Activated CD8-positive, alpha-beta memory T cell treated with anti-CD3 and anti-CD28 coated beads for 4 hours (primary cell): ENCODE measurements around the gene TLE4.

Experiments
- DNase-seq, 2 donors: peaks; one replicate each; pipeline ENCODE4 v3.0.0-alpha.2; 2020; ENCODE audit warnings: low read depth in 2 of 2

TLE4 gene

DNA sequence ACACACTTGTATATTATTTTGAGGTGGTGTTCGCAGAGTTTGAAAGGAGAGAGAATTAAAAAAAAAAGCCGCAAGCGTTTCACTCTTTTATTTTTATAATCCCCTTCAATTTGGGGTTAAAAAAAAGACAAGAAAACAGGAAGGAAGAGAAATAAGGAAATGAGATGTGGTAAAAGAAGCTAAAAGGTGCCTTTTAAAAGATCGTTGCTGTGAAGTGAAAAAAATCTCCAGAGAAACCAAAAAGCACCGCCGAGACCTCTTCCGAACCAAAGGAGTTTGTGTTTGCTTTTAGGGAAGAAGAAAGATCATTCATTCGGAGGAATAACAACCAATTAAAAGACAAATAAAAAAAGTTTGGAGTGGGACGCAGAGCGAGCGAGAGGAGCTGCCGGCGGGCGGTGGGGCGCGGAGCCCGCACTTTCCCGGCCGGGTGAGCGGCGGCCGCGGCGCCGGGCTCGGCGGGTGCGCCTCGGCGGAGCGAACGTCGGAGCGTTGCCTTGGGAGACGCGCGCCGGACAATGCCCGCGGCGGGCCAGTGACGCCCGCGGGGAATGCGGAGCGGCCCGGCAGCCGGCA is 355 bp downstream of the TLE4 start:
- DNase-seq: no peak

DNA sequence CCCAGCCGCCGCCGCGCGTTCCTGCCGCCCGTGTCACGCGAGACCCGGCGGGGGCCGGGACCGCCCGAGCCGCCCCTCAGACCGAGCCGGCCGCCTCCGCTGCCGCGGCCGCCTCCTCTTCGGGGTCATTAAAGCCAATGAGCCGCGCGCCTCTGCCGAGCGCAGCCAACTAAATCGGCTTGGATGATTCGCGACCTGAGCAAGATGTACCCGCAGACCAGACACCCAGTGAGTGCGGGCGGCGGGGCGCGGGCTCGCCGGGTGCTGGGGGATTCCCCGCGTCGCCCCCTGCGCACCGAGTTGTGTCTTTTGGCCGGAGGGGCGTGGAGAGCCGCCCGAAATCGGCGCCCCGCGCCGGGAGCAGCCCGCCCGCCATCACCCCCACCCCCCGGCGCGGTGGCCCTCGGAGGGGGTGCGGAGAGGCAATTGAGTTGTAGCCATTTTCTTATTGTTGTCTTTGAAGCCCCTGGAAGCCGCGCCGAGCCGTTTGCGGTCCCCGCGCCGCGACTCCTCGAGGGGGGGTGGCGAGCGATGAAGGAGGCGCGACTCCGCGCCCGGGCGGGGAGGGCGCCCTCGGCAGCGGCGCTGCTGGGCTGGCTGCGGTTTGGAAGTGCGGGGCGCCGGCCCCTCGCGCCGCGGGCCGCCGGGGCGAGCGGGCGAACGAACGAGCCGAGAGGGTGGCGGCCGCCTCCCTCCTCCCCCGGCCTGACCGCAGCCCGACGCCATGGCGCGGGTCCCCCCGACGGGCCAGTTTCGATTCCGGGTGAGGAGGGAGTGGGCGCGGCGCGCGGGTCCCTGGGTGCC is 1.0 kb downstream of the TLE4 start:
- peak; percentile 27 to 37 for DNase-seq

DNA sequence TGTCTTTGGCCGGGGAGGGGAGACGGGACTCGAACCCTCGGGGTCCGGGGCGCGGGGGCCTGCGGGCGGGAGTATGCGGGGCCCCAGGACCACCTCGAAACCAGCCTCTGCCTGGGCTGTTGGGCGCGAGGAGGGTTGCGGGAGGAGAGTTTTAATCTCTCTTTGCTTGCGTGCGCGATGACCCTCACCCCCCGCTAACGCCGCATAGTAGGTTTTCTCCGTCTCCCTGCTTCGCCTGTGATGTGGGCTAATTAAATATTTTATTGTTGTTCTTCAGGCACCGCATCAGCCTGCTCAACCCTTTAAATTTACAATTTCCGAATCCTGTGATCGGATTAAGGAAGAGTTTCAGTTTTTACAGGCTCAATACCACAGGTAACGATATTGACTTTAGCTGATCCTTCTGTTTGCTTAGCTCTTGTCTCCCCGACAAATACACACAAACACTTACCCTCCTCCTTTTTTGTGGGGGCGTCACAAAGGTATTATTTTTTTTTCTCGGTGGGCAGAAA is 1.7 kb downstream of the TLE4 start:
- no peak for DNase-seq

DNA sequence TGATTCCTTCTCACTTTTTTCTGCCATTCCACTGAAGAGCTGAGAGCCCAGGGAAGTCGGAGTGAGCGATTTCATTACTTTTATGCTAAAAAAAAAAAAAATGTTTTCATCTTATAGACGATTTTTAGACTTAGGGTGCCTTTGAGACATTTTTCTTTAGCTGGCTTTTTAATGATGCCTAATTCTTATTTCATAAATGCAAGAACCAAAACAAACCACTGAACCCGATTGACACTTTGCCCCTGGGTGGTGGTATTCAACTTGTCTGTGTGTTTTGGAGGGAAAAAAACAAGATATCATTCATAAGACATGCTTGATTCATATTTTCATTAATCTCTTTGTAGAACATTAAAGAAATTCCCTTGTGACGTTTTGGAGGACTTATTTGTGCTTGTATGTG is 2.4 kb downstream of the TLE4 start:
- DNase-seq: no peak

DNA sequence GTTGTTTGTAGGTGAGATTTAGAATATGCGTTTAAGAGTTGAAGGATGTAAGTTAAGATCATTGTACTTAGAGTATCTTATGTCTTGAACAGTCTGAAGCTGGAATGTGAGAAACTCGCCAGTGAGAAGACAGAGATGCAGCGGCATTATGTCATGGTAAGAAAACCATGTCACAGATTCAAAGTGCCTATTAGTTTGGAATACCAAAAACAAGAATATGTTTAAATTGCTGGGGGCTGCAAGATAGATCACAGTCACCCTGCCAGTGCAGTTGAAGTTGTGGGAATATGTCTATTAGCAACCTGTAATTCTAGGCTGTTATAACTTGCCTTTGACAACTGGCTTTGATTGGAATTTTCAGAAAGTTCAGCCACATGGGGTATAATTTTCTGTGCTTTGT is 3.0 kb downstream of the TLE4 start:
- DNase-seq: no peak

DNA sequence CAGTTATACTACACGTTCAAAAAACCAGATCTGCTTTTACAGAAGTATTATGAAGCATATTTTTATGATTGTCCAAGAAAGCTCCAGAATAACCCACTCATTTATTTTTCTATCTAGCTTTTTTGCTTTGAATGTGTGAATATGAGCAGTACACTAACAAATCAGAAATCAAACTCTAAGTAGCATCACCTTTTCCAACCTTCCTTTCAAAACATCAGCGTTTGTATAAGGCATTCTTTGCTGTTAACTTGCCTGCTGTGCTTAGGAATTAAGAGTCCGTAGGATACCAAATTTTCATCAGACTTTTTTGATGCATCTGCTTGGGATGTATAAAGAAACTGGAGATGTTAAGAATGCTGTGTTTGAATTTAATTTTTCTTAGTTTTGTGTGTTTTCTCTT is 3.8 kb downstream of the TLE4 start:
- DNase-seq: no peak

DNA sequence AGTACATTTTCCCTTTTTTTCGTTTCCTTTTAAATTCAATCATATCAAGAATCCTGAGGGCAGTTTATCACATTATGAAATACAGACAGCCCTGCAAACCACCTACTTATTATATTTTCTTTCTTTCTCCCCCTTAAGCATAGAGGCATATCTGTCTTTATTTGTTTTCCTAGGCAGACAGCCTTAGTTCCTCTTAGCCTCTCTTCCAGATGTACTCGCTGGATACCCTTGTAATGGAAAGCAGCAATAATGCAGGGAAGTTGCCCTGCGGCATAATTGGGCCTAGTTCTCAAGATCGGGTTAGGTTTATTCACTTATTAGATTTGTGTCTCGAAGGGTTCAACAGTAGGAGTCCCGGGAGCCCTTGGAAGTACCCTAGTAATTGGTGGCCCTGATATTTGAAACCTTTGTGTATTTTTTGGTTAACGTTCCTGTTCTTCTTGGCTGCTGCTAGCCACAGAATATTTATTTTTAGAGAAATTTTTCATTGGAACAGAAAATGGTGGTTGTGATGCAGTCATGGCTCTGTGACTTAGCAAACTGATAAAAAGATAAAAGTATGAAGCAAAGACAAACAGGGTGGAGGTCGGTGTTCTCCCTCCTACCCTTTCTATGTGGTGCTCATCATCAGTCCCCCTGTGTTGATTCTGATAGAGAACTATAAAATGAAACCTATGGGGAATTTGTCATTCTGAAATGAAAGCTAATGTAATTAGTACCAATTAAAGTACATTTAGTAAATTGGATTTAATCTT is 6.4 kb downstream of the TLE4 start:
- DNase-seq: no peak

DNA sequence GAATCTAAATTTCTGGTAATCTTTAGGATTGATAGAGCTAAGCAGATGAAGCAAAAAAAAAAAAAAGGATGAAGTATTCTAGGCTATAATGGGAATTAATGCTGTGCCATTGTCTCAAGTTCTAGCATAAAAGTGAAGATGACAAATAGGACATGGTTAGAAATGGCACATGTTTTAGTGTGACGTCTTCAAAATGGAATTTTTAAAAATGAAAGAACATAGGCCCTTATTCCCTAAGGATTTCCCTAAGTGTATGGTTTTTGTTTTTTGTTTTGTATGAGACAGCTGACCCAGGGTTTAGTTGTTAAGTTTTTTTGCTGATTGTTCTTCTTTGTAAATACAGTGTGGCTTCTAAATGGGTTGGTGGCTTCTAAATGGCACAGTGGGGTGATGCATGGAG is 7.1 kb downstream of the TLE4 start:
- no peak for DNase-seq

DNA sequence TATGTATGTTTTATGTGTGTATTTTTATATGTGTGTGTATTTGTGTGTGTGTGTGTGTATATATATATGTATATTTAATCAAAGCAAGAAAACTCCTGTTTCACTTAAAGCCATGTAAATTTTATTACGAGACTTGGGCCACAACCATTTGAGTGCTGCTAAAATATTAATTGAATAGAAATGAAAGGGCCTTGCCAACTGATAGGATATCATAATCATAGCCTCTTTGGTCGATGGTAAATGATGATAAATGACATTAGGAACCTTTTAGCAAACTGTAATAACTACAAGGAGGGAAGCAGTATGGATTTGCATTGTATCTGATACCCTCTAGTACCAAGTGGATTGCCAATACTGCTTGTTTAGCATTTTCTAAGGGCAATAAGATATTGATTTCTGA is 7.9 kb downstream of the TLE4 start:
- DNase-seq: no peak

DNA sequence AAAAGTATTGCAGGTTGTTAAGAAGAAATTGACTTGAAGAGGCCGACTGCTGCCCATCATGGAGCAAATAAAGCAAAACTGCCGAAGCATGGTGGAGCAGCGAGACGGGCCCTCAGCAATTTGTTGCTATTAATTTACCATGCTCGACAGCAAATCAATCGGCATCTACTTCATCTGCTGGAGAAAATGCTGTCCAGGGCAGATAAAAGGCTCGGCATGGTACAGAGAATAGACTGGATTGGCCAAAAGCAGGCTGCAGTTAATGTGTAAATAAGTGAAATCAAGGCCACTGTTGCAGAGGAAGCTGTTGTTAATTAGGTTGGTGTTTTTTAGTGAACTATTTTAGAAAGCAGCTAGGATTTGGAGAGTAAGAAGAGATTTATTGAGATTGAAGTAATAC is 8.3 kb downstream of the TLE4 start:
- DNase-seq: no peak

DNA sequence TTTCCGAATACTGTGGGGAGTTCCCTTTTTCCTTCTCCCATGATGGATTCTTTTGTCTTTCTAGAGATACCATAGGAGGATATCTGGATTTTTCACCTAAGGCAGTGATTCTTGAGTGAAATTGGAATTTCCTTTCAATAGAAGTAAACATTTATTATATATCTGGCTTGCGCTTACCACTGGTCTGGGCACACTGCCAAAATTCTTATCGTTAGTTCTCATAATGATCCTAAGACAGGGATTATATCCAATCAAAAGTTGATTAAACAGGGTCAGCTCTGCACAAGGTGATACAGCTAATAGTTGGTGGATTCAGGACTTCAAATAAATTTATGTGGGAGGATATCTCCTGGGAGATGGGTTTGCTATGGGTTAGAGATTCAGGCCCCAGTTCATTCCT is 9.6 kb downstream of the TLE4 start:
- no peak for DNase-seq

DNA sequence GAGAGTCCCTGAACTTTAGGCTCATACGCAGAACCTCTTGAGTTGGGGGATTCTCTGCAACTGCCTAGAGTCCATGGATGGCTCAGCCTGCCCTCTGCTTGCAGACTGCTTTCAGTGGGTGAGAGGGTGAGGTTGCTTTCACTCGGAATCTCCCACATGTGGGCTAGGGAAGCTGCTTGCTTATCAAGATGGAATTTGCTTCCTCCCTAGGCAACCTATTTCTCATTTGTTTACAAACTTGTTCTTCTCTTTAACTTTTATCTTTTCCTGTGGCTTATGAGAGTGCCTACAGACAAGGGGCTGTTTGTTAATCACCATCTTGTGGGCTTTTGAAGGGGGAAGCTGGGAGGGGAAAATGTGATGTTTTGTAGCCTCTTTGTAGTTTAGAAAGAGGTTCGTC is 10.0 kb downstream of the TLE4 start:
- no peak for DNase-seq

DNA sequence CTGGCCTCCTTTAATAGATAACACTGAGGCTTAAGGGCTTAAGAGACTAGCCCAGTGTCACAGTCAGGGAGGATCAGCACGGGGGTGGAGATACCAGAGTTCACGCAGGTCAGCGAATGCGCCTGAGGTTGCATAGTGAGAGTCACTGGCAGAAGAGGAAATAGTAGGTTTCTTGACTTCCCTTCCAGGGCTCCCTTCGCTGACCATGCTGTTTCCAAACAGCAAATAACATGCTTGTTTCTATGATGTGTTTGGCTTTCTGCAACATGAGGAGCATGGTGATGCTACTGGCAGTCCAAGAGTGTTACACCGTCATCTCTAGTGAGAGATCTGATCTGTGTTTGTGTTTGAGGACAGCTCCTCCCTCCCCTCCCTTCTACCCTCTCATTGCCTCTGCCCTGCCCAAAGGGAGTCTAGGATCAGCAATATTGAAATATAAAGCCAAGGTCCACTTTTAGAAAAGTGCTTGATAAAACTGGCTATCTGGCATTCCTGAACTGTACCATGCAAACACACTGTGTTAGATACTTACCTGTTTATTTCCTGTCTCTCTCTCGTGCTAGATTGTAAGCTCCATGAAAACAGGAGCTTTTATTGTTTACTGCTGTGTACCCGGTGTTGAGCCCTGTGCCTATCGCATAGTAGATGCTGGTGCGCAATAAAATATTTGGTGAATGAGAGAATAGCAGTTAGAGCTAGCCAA is 12.3 kb downstream of the TLE4 start:
- no peak for DNase-seq

DNA sequence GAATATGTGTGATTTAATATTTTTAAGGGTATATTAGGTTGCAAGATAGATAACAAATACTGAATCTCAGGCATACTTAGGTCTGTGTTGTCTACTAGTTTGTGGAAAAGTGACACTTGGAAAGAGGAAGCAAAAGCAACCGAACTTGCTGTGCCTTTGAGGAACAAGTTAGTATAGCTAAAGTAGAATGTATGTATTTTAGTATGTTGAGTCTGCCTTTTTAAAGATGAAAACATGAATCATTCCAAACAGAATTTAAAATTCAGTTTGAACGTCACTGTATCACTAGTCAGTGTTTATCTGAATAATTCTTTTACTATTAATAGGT is 12.9 kb downstream of the TLE4 start:
- no peak for DNase-seq

DNA sequence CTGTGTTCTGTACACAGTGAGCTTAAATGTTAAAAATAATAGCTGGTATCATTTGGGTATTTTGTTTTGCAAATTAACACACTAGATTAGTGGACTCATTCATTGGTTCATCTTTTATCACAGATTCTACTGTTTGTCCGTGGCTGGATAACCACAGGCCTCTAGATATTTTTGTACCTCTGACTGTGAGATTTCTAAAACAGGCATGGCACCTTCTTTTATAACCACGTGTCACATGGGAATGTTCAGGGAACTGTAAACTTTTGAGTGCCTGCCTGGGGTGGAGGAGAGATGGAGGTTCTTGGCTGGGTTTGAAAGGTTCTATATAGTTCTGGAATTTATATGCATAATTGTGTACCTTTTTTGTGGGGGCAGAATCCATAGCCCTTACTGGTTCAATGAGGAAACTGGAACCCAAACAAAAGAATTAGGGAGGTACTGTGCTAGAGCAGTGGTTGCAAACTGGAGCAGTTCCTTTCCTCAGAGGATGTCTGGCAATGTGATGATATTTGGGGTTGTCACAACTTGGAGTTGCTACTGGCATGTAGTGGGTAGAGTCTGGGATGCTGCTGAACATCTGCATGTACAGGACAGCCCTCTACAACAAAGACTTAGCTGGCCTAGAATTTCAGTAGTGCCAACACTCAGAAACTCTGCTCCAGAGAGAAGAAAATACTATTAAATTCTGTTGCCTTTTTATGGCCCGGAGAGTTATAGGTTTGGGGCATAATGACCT is 16.9 kb downstream of the TLE4 start:
- DNase-seq: no peak

DNA sequence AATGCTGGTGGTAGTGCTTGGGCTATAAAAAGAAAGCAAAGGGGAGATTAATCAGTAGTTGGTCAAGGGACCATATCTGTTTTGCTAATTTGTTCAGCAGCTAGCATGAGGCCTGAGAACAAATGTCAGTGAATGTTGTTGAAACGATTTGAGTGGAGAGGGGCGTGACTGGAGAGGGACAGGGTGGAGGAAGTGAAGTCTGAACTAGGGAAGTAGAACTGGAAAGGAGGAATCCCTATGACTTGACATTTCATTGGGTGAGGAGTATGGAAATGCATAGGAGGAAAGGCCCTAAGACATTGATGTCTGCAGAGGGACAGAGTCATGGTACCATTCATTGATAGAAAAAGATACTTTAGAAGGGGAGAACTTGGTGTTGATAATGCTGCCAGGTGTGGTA is 19.7 kb downstream of the TLE4 start:
- DNase-seq: no peak

DNA sequence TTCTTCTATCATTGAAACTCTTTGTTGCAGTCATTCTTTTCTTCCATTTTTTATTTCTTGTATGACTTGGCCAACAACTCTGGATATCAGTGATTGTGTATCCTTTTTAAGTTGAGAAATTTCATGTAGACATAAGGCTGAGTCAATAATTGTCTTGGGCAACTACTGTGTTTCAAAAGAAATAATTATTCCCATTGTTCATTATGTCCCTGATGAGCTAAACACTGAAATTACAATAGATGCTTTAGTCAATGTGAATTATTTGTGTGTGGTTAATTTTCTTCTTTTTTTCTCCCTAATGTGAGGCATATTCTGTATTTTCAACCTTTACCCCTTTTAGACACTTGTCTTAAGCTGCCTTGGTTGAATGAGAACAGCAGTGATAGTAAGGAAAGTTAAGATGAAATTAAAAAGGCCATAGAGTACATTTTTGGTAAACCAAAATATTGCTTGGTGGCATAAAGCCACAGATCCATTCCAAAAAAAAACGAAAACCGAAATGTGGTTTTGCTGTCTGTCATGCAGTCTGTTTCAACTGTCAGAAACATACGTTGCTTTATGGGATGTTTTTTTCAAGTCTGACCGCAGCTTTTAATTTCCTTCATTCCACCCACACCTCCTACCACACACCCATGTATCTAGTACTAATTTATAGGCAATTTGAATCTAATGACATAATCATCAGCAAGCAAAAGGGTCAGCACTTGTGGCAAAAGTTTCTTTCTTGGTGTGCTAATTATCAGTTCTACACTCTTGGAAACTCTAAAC is 21.1 kb downstream of the TLE4 start:
- no peak for DNase-seq

DNA sequence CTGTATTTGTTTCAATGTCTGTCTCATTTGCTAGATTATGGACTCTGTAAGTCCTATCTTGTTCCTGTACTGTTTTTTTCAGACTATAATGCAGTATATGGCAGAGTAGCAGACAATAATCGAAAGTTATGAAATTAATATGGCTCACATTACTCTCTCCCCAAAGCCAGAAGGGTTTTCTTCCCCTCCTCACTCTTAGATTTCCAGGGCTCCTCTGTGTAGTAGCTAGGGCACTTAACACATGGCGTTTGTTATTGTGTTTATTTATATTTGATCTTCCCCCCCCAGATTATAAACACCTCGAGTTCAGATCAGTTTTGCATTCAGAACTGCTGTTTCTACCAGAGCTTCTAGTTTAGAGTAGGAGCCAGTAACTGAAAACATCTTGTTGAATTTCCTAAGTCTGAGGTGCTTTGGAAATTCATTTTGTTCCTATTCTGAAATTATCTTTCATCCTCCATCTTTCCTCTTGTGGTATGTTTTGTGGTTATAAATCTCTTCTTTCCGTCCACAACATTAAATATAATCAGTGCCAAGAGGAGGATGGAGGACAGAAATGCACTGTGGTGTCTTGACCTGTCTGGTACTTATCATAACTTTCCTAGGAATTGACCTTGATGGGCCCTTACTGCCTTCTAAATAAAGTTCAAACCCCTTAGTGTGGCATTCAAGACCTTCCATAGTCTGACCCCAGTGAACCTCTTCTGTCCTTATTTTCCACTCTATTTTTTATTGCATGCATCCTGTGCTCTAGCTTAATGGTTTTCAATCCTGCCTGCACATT is 27.0 kb downstream of the TLE4 start:
- no peak for DNase-seq

DNA sequence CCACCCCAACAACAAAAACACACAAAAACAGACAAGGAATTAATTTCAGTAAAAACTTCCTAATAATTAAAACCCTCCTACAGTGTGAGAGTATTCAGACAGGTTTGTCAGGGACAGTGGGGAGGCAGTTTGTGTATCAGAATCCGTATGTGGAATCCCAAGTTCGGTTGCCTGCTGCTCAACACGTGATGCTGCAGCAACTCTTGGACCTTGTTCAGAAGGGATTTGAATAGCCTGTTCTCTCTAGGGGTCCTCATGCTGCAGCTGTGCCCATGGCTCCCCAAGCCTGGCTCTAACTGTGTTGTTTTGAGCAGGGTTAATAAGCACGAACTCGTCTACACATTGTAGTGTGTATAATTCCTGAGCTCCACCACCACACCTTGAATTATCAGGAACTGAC is 28.7 kb downstream of the TLE4 start:
- no peak for DNase-seq
